Erythroblast (primary cell): ENCODE data around the gene SHB.

Experiments
- GATA1 ChIP-seq: IDR thresholded peaks from 2 replicates; pipeline ENCODE4 v1.6.1; 2011; ENCODE audit warnings: low read depth, mild to moderate bottlenecking, control low read depth, low read length, moderate library complexity
- POLR2A ChIP-seq: IDR thresholded peaks from 2 replicates; pipeline ENCODE4 v1.6.1; 2011; ENCODE audit warnings: mild to moderate bottlenecking, low read length

- TF ChIP-seq POLR2A (no peak), GATA1 (no peak)
These were observed 28.9 kb downstream of the SHB start for GRCh38 chr9:38039907-38040682.
